H1 (cell line): ENCODE data around the gene PSME1. TPM values are rescaled to one million over a fixed set of nuclear protein-coding genes. Genes with fewer than 3 reads are reported as not detected.

Source experiments
- CTCF ChIA-PET: fragments of 300-600 bp; sonication (Branson Sonifier 250); formaldehyde crosslinking; loops from one replicate; lab custom pipeline; 2021; ENCODE audit not compliant: partially characterized antibody; lab: Charles Lee
- POLR2A ChIA-PET: fragments of 300-600 bp; sonication (Branson Sonifier 250); formaldehyde crosslinking; loops from one replicate; lab custom pipeline; 2021; ENCODE audit warnings: inconsistent platforms; ENCODE audit not compliant: partially characterized antibody; lab: Charles Lee
- DNase-seq, 2 experiments: peaks; one replicate each; pipeline versions ENCODE4 v3.0.0 to v3.0.0-alpha.2; 2010 to 2022; ENCODE audit warnings: low spot score in 2 of 2, low read depth in 1 of 2, mixed read lengths in 1 of 2
- FAIRE-seq: peaks from 2 replicates; lab custom pipeline; 2011; peaks lifted over from hg19 to GRCh38; lab: Jason Lieb, UNC
- H2AFZ ChIP-seq: 2 replicates; pipeline ENCODE4 v1.8.1; 2012; ENCODE audit warnings: low read length, inconsistent platforms
- H2AK5ac ChIP-seq: 2 replicates; pipeline ENCODE4 v1.6.1; 2013; ENCODE audit warnings: low read depth, low read length
- H2BK120ac ChIP-seq: replicated peaks from 2 replicates; pipeline ENCODE3; 2013; ENCODE audit warnings: low read depth, low read length, inconsistent platforms
- H2BK12ac ChIP-seq: 2 replicates; pipeline ENCODE4 v1.6.1; 2013; ENCODE audit warnings: low read depth, low read length
- H2BK15ac ChIP-seq: 2 replicates; pipeline ENCODE4 v1.6.1; 2013; ENCODE audit warnings: low read length
- H2BK20ac ChIP-seq: 2 replicates; pipeline ENCODE4 v1.6.1; 2013; ENCODE audit warnings: low read length
- H2BK5ac ChIP-seq: 2 replicates; pipeline ENCODE4 v1.6.1; 2013; ENCODE audit warnings: low read depth, low read length
- H3K14ac ChIP-seq: 2 replicates; pipeline ENCODE4 v1.6.1; 2013; ENCODE audit warnings: inconsistent platforms; ENCODE audit not compliant: insufficient read length
- H3K18ac ChIP-seq: 2 replicates; pipeline ENCODE4 v1.6.1; 2013; ENCODE audit warnings: low read length; ENCODE audit errors: extremely low read depth
- H3K23ac ChIP-seq: 2 replicates; pipeline ENCODE4 v1.6.1; 2013; ENCODE audit warnings: inconsistent platforms; ENCODE audit not compliant: insufficient read length
- H3K23me2 ChIP-seq: 2 replicates; pipeline ENCODE4 v1.6.1; 2013; ENCODE audit warnings: low read depth, low read length
- H3K27ac ChIP-seq: 2 replicates; pipeline ENCODE4 v1.6.1; 2011; ENCODE audit warnings: low read depth, low read length, inconsistent platforms
- H3K27me3 ChIP-seq, 4 experiments: replicated peaks in 1 of 4; 1 replicate in 1 of 4; 2 replicates in 3 of 4; pipeline versions ENCODE4 v1.6.1 to v1.8.1; 2011 to 2013; ENCODE audit warnings: low read length in 3 of 4, mild to moderate bottlenecking in 3 of 4, inconsistent platforms in 2 of 4, mixed read lengths in 2 of 4, moderate library complexity in 1 of 4; ENCODE audit not compliant: control insufficient read depth in 3 of 4, insufficient read depth in 3 of 4; ENCODE audit errors: extremely low read depth in 1 of 4
- H3K36me3 ChIP-seq, 4 experiments: 2 replicates each; pipeline versions ENCODE4 v1.6.1 to v1.8.1; 2011 to 2013; ENCODE audit warnings: mild to moderate bottlenecking in 4 of 4, low read length in 3 of 4, moderate library complexity in 2 of 4, control low read depth in 1 of 4, inconsistent platforms in 1 of 4; ENCODE audit not compliant: insufficient read depth in 4 of 4, control insufficient read depth in 2 of 4
- H3K4ac ChIP-seq: replicated peaks from 2 replicates; pipeline ENCODE3; 2013; ENCODE audit warnings: low read length, low read depth, mixed read lengths, inconsistent platforms; ENCODE audit not compliant: insufficient read length
- H3K4me1 ChIP-seq, 4 experiments: replicated peaks in 1 of 4; 1 replicate in 1 of 4; 2 replicates in 3 of 4; pipeline versions ENCODE4 v1.6.1 to v1.8.1; 2011 to 2013; ENCODE audit warnings: low read length in 3 of 4, inconsistent platforms in 2 of 4, mixed read lengths in 1 of 4; ENCODE audit not compliant: insufficient read depth in 4 of 4, control insufficient read depth in 3 of 4
- H3K4me2 ChIP-seq, 2 experiments: 2 replicates each; pipeline versions ENCODE4 v1.6.1 to v1.8.1; 2011 to 2013; ENCODE audit warnings: low read depth in 2 of 2, low read length in 2 of 2, control low read depth in 1 of 2, inconsistent platforms in 1 of 2, mild to moderate bottlenecking in 1 of 2; ENCODE audit not compliant: insufficient read depth in 1 of 2
- H3K4me3 ChIP-seq, 4 experiments: fragments of 200-600, 300-600 bp in 1 of 4; sonication (generic), shearing (Covaris generic), sonication (Bioruptor Twin) in 1 of 4; 2 replicates each; pipeline versions ENCODE4 v1.5.1 to v1.8.1; 2011 to 2016; ENCODE audit warnings: low read length in 4 of 4, low read depth in 3 of 4, control low read depth in 2 of 4, inconsistent platforms in 2 of 4, mild to moderate bottlenecking in 2 of 4, mixed read lengths in 1 of 4, moderate library complexity in 1 of 4; ENCODE audit not compliant: insufficient read depth in 2 of 4; ENCODE audit errors: extremely low read depth in 1 of 4
- H3K56ac ChIP-seq: replicated peaks from 2 replicates; pipeline ENCODE3; 2013; ENCODE audit warnings: low read depth, mild to moderate bottlenecking, mixed read lengths, low read length, inconsistent platforms; ENCODE audit not compliant: insufficient read length
- H3K79me1 ChIP-seq: 2 replicates; pipeline ENCODE4 v1.6.1; 2013; ENCODE audit warnings: low read depth, low read length, control low read depth
- H3K79me2 ChIP-seq, 2 experiments: 2 replicates each; pipeline versions ENCODE4 v1.6.1 to v1.8.1; 2012 to 2013; ENCODE audit warnings: low read length in 2 of 2, mild to moderate bottlenecking in 2 of 2, inconsistent platforms in 1 of 2; ENCODE audit not compliant: insufficient read depth in 2 of 2, control insufficient read depth in 1 of 2
- H3K9ac ChIP-seq, 4 experiments: replicated peaks in 1 of 4; 1 replicate in 1 of 4; 2 replicates in 3 of 4; pipeline versions ENCODE4 v1.6.1 to v1.8.1; 2011 to 2013; ENCODE audit warnings: low read depth in 3 of 4, low read length in 3 of 4, control low read depth in 2 of 4, mild to moderate bottlenecking in 2 of 4, moderate library complexity in 2 of 4, inconsistent platforms in 1 of 4; ENCODE audit errors: extremely low read depth in 1 of 4
- H3K9me3 ChIP-seq, 2 experiments: 2 replicates each; pipeline versions ENCODE4 v1.6.1 to v1.8.1; 2012 to 2013; ENCODE audit warnings: mild to moderate bottlenecking in 2 of 2, moderate library complexity in 2 of 2, control low read depth in 1 of 2, inconsistent platforms in 1 of 2, low read depth in 1 of 2, low read length in 1 of 2, mixed read lengths in 1 of 2; ENCODE audit not compliant: insufficient read depth in 2 of 2
- H4K20me1 ChIP-seq, 2 experiments: replicated peaks in 1 of 2; 2 replicates each; pipeline versions ENCODE3 to v1.8.1; 2011 to 2013; ENCODE audit warnings: inconsistent platforms in 2 of 2, low read length in 2 of 2, mild to moderate bottlenecking in 1 of 2; ENCODE audit not compliant: insufficient read depth in 2 of 2, control insufficient read depth in 1 of 2
- H4K5ac ChIP-seq: 2 replicates; pipeline ENCODE4 v1.6.1; 2013; ENCODE audit warnings: low read length, low read depth, mixed read lengths, inconsistent platforms; ENCODE audit not compliant: insufficient read length
- H4K8ac ChIP-seq: 2 replicates; pipeline ENCODE4 v1.8.0; 2013; ENCODE audit warnings: mild to moderate bottlenecking, moderate library complexity, low read length, inconsistent platforms; ENCODE audit not compliant: insufficient read depth; ENCODE audit errors: extremely low read depth
- H4K91ac ChIP-seq: replicated peaks from 2 replicates; pipeline ENCODE3; 2013; ENCODE audit warnings: low read length, mixed read lengths, inconsistent platforms; ENCODE audit not compliant: insufficient read length
- WGBS, 2 experiments: shearing (Covaris generic) in 1 of 2; methylation state at CpG; one replicate each; pipeline versions ENCODE4 v1.1.6 to v1.1.7; 2013 to 2015; ENCODE audit warnings: low lambda C conversion rate in 2 of 2, mixed read lengths in 2 of 2, inconsistent platforms in 1 of 2, low coverage in 1 of 2, missing lambda C conversion rate in 1 of 2; ENCODE audit not compliant: insufficient replicate concordance in 2 of 2, insufficient coverage in 1 of 2, insufficient read length in 1 of 2; ENCODE audit errors: extremely low coverage in 1 of 2, missing lambda C conversion rate in 1 of 2; 5-methylcytosine and 5-hydroxymethylcytosine counted together
- polyA plus RNA-seq, 7 experiments: library from polyadenylated mRNA; depleted of rRNA in 3 of 7; stranded (reverse) in 5 of 7; unstranded in 2 of 7; fragments of >200 nt in 5 of 7; fragments of 200-250 nt in 2 of 7; gene quantifications; 1 replicate in 5 of 7; 2 replicates in 1 of 7; 4 replicates in 1 of 7; pipeline versions ENCODE4 v1.2.1 to v1.2.3, GENCODE V29; 2011 to 2013; ENCODE audit warnings: missing spikeins in 2 of 7, mixed read lengths in 2 of 7
- total RNA-seq: library from RNA; stranded (reverse); fragmentation: NEBNext Ultra II Directional; extraction: Animal tissue kit (Norgen Biotek cat#: 25700); gene quantifications from 2 replicates; pipeline ENCODE4 v1.2.1, GENCODE V29; 2021
- TF ChIP-seq, protein P1 (sequence below): IDR thresholded peaks from 2 replicates; pipeline ENCODE4 v1.6.1; 2012; ENCODE audit warnings: inconsistent platforms

Gene PSME1
- total and polyA plus RNA-seq, 2 of the 8 experiments (the other 6 are each of a cell fraction or from before 2014, with no cell fraction given), result 74.9 to 85.9 TPM

DNA sequence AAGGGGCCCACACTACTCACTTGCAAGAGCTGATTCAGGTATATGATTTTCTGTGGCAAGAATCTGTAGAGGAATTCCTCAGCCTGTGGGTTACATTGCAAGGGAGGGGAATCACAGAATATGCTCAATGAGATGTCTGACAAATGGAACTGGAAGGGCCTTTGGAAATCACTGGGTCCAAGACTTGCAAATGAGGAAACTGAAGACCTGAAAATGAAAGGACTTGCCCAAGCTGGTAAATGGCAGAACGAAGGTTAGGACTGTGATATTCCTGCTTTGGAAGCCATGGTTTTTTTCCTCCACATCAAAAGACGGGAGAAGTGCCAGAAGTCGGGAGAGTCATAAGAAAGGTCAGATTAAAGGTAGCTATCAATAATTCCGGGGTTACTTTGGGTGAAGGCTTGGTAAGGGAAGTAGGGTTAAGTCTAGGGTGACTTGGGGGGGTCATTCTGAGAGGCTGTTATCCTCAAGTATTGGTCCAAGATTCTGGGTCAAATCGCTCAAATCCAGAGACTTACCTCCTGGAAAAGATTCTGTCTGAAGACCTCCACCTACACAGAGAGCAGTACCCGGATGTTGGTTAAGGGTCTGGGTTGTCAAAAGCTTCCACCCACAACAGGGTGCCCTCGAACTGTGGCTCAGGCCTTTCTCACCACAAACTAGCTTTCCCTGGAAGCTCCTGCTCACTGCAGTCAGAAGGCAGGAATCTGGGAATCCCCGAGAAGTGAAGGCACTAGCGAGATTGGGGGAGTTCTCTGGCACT is 9.9 kb downstream of the PSME1 start:
- peak overlapping the region; percentile 60; the same call in 1 of the 2 replicates for H2BK5ac ChIP-seq
- CTCF ChIA-PET, result interaction anchor here (0.8 to 3.7 kb wide), 7 partner anchors 8 to 88 kb away, joined by 3 to 24 read pairs (median 4); partner anchors contain the start of genes DCAF11 and IRF9
- peak overlapping the region; percentile 70 to 83 for H3K4me2 ChIP-seq
- H2AFZ ChIP-seq, result peak overlapping the region; percentile 83; the same call in 1 of the 2 replicates
- peaks cover 5 to 24% (median 18%) of the 10 kb centered on the region in 4 experiments for H3K36me3 ChIP-seq
- no peak overlapping the region for H2BK12ac ChIP-seq
- no peak overlapping the region for H2BK120ac ChIP-seq
- no peak overlapping the region for H3K14ac ChIP-seq
- no peak overlapping the region for H4K8ac ChIP-seq
- H4K5ac ChIP-seq, result peak overlapping the region; percentile 2
- WGBS, 2 experiments, result 48% methylated on average over 9 of the region's 9 CpGs; no CpG with 5 or more reads in 1 of the 2 experiments
- peaks cover 0 to 28% of the 10 kb centered on the region in 2 experiments; a peak in 3 of 4 replicates for H3K79me2 ChIP-seq
- peaks cover 0 to 10% (median 8%) of the 10 kb centered on the region in 4 experiments; a peak in 5 of 7 replicates for H3K4me1 ChIP-seq
- peaks cover 0 to 16% of the 10 kb centered on the region in 2 experiments for H4K20me1 ChIP-seq
- H3K4ac ChIP-seq, result no peak overlapping the region
- peak overlapping the region in 3 of 4 experiments; percentile 56 to 70 (median 69); a peak in 5 of 7 replicates for H3K9ac ChIP-seq
- H3K9me3 ChIP-seq, result no peaks in the 10 kb centered on the region
- no peak overlapping the region for H2BK20ac ChIP-seq
- DNase-seq (no peak), FAIRE-seq (no peak)
- no peak overlapping the region for H3K18ac ChIP-seq
- POLR2A ChIA-PET, result interaction anchor here (0.6 to 9.6 kb wide), 18 partner anchors 9 to 1177 kb away, joined by 3 to 86 read pairs (median 5); partner anchors contain the start of genes CHMP4A, DCAF11, DHRS1 and IRF9
- H3K23ac ChIP-seq, result no peak overlapping the region
- no peaks in the 10 kb centered on the region for H3K27me3 ChIP-seq
- H3K4me3 ChIP-seq, result peak overlapping the region; percentile 84 to 98 (median 90)
- peak overlapping the region; percentile 38 for H3K56ac ChIP-seq
- 0 out of 2 replicates have a peak overlapping the region, but pooled peaks have one; percentile 39 for H3K27ac ChIP-seq
- no peak overlapping the region for H2AK5ac ChIP-seq
- no peak overlapping the region for H4K91ac ChIP-seq
- no peak overlapping the region for H2BK15ac ChIP-seq
- H3K79me1 ChIP-seq, result peaks cover 8% of the 10 kb centered on the region; the same call in 1 of the 2 replicates
- H3K23me2 ChIP-seq, result peaks cover 11% of the 10 kb centered on the region
- TF ChIP-seq, protein P1, sequence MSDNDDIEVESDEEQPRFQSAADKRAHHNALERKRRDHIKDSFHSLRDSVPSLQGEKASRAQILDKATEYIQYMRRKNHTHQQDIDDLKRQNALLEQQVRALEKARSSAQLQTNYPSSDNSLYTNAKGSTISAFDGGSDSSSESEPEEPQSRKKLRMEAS, result no peak
